Stimulated activated CD4-positive, alpha-beta T cell treated with anti-CD3 and anti-CD28 coated beads, Interleukin-12 subunit alpha, Interleukin-12 subunit beta, amount 100 ng/mL, for 24 hours (primary cell): ENCODE results near the gene CPED1.
"Not testable (repeated sequence)": the region's sequence is repeated elsewhere in the genome, so short reads cannot be mapped to it uniquely, and the experiment has no call there.

Experiments used
- DNase-seq, 2 experiments: peaks; one replicate each; pipeline ENCODE4 v3.0.0-alpha.2; 2020; ENCODE audit warnings: low read depth in 2 of 2

The CPED1 gene

DNA sequence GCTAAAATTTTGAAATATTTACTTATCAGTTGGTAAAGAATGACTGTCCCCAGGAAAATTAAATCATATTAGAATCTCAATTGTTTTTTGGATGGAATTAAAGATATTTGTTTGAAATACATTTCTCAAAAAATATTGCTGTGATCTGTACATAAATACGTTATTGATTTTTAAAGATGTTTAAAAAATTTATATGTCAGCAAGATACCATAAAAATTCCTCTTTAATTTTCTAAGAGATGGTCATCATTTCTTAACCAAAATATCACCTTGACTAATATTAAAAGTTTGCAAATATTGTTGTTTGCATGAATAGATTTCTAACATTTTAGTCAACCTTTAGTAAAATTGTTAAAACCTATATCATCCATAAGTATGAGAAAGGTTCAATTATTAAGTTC lies 192.8 kb downstream of the CPED1 start:
- DNase-seq, result no peak

DNA sequence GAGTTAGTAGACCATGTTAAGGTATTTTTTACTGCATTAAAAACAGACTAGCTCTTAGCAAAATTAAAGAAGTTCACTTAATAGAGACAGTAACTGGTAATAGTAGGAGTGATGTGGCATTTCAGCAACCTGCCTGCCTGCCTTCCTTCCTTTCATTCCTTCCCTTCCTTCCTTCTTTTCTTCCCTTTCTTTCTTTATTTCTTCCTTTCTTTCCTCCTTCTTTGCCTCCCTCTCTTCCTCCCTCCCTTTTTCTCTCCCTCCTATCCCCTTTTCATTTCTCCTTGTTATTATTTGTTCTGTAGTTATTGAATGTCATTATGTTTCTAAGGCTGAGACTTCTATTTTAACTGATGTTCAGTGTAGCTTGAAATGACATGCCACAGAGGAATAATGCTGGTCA lies 193.8 kb downstream of the CPED1 start:
- DNase-seq, result no peak

DNA sequence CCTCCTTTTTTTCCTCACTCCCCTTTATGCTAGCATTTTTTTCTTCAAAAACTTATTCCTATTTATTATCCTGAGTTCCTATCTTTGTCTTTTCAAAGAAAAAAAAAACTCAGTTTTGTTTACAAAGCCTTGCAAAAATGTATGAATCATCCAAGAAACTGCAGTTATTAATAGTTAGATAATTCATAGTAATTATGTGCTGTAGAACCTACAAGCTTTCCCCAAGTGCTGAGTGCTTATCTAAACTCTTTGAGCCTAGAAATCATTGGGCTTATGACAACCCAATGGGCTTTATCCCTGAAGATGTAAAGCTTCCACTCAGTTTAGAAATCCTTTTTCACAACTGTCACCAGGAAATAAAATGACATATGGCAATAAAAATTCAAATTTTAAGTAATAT lies 194.4 kb downstream of the CPED1 start:
- no peak for DNase-seq

GRCh38 chr7:121183883-121184282 lies 195.4 kb downstream of the CPED1 start:
- DNase-seq, result not testable (repeated sequence)

- no peak for DNase-seq
These were observed 198.2 kb downstream of the CPED1 start for GRCh38 chr7:121186746-121187145.

DNA sequence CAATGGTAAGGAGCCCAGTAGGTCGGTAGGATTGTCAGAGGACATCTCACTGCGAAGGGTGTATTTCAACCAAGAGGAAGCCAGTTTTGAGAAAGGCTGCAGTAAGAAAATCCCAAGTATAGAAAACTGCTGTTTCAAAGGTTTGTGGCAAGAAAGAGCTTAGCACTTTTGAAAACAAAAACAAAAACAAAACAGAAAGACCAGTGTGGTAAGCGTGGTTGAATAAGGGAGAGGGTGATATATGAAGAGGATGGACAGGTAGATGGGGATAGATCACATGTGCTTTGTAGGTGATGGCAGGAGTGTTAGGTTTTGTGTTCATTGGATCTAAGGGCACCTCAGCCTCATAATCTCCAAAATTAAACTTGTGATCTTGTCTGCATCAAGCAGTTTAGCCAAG lies 198.7 kb downstream of the CPED1 start:
- DNase-seq, result no peak

DNA sequence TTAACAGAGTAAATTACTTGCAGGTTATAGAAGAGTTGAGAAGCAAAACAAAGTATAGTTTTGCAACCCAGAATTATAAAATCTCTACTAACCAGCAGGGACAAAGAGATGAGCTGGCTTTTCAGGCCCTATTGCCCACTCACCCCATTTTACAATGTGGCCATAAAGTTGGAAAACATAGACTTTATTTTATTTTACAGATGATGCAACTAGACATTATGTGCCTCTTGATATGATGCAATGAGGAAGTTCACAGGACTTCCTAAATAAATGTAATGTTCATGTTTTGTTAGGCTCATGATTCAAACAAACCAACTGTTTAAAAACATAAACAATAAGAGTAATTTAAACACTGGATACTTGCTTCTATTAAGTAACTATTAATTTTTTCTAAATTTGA lies 199.2 kb downstream of the CPED1 start:
- no peak for DNase-seq

DNA sequence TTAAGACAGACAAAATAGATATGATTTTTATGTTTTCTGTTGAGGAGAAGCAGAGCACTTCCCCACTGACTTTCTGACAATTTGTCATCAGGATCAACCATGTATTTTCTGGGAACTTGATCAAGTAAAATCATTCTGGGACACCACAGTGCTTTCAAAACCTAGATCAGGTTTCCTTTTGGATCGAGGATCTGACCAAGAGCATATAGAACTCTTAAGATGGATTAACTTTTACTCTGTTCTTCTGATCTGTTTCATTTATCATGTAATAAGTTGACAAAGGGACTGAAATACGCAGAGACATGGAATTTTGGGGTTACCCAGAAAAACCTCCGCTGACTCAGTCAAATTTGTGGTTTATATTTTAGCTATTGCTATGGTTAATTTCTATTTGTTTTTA lies 204.3 kb downstream of the CPED1 start:
- DNase-seq, result no peak

DNA sequence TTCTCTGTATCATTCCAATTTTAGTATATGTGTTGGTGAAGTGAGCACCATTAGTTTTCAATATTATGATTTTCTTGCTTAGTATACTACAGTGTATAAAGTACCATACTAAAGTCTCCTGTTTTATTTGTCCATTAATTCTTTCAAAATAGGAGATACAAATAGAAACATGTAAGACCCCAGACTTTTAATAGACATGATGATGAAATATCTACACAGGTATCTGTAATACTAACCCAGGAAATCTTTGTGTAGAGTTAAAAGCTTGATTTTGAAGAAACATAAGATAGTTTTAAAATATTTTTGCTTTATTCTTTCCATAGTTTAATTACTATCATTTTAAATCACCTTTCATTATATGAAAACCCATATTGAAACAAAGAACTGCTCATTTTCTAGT lies 206.5 kb downstream of the CPED1 start:
- no peak for DNase-seq

- DNase-seq, result no peak
These were observed 207.4 kb downstream of the CPED1 start for GRCh38 chr7:121195874-121196273.

- DNase-seq, result no peak
These were observed 207.8 kb downstream of the CPED1 start for GRCh38 chr7:121196286-121196685.

DNA sequence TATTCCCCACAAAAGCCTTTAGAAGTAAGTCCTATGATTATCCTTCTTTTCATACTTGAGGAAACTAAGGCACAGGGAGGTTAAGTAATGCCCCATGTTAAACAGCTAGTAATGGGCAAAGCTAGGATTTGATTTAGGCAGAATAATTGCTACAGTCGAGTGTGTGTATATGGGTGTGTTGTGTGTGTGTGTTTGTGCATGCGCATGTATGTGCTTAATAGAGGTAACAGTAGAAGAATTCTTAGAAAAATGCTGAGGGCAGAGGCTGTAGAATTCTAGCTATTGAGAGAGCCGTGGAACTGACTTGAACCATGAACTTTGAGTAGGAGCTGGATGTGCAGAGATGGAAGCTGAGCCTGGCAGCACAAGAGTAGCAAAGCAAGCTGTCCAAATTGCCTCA lies 208.9 kb downstream of the CPED1 start:
- no peak for DNase-seq

GRCh38 chr7:121198502-121198901 lies 210.0 kb downstream of the CPED1 start:
- DNase-seq, result no peak

DNA sequence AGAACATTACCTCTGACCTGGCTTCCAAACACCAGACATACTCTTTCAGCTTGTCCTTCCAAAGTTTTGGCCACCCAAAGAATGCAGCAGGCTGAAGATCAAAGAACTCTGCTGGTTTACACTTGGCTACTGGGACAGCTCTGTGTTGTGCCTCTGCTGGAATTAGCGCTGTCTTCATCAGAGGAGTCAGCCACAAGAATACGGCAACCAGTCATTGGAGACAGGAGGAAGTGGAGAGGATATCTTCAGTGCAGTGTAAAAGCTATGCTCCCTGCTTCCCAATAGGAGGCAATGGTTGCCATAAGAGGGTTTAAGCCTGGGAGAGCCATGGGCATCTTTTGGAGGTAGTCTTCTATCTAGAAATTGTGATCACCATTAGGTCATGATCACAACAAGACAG lies 213.6 kb downstream of the CPED1 start:
- no peak for DNase-seq

GRCh38 chr7:121202834-121203233 lies 214.3 kb downstream of the CPED1 start:
- DNase-seq, result no peak

DNA sequence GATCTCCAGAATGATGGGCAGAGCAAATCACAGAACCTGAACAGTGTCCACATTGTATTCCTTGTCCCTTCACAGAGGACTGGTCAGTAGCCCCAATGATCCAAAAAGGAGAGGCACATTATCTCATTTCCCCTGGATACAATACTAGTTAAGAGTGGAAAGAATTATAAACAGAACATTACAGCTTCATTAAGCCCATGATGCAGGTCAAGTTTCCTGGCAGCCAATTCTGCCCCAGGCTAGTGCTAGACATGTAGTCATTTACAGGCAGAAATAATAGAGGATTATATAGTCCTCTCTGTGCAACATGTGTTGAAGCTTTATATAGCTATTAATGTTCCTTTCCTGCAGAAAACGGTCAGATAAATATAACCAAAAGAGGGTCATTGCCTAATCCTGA lies 216.0 kb downstream of the CPED1 start:
- no peak for DNase-seq

GRCh38 chr7:121205777-121206176 lies 217.3 kb downstream of the CPED1 start:
- DNase-seq, result no peak

GRCh38 chr7:121211253-121211652 lies 222.7 kb downstream of the CPED1 start:
- no peak for DNase-seq

DNA sequence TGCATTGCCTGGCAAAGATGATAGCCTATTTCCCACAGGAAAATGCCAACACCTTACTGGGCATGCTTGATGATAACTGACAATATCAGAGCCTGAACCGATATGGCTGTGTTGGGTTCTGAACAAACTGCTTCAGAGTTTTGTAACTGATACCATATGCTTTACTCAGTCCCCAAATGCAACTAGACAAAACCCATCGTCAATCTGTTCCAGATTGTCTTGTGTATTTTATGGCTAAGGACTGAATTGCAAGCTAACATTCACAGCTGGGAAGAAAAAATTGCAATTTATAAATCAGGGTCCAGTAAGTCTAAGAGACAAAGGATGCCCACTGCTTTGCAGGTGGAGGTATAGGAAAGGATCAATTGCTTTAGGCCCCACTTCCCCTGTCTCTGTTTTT lies 223.5 kb downstream of the CPED1 start:
- DNase-seq, result no peak

DNA sequence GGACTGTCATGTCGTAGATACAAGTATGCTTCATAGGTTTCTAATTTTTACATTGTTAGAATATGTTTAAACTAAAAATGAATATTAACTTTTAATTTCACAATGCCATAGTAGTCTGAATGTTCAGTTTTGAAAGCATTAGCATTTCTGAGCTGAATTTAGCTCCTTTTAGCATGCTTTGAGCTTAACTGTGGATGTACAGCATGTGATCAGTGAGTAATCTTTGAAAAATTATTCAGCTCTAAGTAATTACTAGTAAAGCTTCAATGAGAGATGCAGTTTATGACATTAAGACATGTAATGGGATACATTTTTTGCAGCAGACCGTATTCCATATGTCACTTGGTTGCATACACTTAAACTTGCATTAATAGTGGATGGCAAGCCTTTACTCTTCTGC lies 226.1 kb downstream of the CPED1 start:
- DNase-seq, result no peak

DNA sequence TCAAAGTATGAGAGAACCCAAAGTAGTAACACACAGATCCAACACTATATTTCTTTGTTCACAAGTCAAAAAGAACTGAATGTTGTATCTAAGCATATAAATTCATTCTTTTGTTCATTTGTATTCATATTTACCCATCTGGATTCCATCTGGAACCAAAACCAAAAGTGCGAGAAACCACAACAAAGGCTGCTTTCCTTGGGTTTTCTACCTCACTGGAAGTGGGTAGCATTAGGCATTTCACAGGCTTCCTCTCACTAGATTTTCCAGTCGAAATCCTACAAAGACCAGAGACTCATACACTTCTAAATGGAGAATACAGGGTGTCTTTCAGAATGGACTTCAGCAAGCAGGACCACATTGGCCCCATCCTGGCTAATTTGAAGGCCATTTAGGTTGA lies 230.5 kb downstream of the CPED1 start:
- no peak for DNase-seq

DNA sequence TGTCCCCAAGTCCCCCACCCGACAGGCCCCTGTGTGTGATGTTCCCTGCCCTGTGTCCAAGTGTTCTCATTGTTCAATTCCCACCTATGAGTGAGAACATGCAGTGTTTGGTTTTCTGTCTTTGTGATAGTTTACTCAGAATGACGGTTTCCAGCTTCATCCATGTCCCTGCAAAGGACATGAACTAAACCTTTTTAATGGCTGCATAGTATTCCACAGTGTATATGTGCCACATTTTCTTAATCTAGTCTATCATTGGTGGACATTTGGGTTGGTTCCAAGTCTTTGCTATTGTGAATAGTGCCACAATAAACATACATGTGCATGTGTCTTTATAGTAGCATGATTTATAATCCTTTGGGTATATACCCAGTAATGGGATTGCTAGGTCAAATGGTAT lies 232.6 kb downstream of the CPED1 start:
- DNase-seq, result not testable (repeated sequence)

- DNase-seq, result no peak
These were observed 240.3 kb downstream of the CPED1 start for GRCh38 chr7:121228779-121229178.

DNA sequence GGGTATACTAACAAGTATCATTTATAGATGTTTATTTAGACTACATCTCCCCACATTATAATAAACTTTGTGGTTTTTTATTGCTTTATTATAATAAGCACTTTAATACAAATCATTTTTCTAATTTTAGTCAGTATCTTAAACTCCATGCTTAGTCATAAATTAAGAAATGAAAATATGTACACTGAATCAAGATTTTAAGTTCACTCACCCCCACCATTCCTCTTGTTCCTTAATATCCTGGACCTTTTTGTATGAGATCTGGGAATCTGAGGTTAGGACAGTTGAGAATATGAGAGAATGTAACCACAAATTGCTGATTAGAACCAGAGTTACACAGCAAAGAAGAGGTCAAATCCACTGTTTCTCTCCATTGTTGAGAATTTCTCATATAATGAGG lies 246.7 kb downstream of the CPED1 start:
- DNase-seq, result no peak

DNA sequence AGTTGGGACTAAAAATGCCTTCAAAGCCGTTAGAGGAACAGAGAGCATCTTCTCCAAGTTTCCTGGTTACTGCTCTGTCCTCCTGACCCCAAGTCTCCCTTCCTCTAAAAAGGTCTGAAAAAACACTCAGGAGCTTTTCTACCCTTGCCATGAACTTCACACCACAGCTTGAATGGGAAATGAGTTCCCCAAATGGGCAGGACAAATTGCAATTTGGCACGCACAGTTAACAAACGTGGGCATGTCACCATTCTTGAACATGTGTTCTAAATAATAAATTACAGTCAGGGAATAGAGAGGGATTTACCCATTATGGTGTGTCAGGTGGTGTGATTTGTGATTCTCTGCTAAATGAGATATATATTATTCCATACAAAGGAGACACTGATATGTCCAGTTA lies 249.1 kb downstream of the CPED1 start:
- DNase-seq, result no peak
